ENCODE measurements around the gene SLC38A3.
A peak's percentile ranks its signal among the peaks of the same experiment; 100 is the strongest.
"Not testable (repeated sequence)": the region's sequence is repeated elsewhere in the genome, so short reads cannot be mapped to it uniquely, and the experiment has no call there.

The SLC38A3 gene

GRCh38 chr3:50205413-50206276 lies 574 bp downstream of the SLC38A3 start:
- Histone ChIP-seq H3K9me3 (ENCODE audit: control insufficient read depth, insufficient read depth, low read length) (no peaks in the 10 kb centered on the region), H3K4me1 (ENCODE audit: insufficient read depth, low read length) (peaks cover 7% of the 10 kb centered on the region; the same call in 1 of the 2 replicates), H3K9ac (ENCODE audit: low read depth, low read length) (peak overlapping the region; percentile 66; the same call in 1 of the 2 replicates), H3K36me3 (ENCODE audit: insufficient read depth, low read length) (no peaks in the 10 kb centered on the region)

DNA sequence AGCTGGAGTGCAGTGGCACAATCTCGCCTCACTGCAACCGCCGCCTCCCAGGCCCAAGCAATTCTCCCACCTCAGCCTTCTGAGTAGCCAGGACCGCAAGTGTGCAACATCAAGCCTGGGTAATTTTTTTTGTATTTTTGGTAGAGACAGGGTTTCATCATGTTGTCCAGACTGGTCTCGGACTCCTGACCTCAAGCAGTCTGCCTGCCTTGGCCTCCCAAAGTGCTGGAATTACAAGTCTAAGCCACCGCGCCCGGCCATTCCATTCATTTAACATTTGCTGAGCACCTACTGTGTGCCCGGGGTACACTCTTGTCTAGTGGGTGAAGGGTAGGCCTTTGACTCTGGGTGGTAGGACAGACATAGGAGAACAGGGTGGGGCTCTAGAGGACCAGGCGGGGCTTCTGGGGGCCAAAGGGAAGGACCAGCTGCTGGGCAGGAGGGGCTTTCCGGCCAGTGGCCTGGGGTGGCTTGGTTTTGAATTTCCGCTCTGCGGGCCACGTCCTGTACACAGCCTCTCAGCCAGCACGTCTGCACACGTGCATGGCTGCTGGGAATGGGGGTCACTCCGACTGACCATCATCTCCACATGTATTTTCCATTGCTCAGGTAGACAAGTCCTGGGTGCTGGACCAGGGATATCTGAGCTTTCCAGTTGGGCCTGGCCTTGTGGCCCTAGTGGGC lies 2.4 kb downstream of the SLC38A3 start:
- H3K9me3 ChIP-seq (ENCODE audit: control insufficient read depth, insufficient read depth, low read length): no peaks in the 10 kb centered on the region
- no peaks in the 10 kb centered on the region for H3K36me3 ChIP-seq (ENCODE audit: insufficient read depth, low read length)
- peaks cover 13% of the 10 kb centered on the region; the same call in 1 of the 2 replicates for H3K4me1 ChIP-seq (ENCODE audit: insufficient read depth, low read length)
- no peak overlapping the region for H3K9ac ChIP-seq (ENCODE audit: low read depth, low read length)

DNA sequence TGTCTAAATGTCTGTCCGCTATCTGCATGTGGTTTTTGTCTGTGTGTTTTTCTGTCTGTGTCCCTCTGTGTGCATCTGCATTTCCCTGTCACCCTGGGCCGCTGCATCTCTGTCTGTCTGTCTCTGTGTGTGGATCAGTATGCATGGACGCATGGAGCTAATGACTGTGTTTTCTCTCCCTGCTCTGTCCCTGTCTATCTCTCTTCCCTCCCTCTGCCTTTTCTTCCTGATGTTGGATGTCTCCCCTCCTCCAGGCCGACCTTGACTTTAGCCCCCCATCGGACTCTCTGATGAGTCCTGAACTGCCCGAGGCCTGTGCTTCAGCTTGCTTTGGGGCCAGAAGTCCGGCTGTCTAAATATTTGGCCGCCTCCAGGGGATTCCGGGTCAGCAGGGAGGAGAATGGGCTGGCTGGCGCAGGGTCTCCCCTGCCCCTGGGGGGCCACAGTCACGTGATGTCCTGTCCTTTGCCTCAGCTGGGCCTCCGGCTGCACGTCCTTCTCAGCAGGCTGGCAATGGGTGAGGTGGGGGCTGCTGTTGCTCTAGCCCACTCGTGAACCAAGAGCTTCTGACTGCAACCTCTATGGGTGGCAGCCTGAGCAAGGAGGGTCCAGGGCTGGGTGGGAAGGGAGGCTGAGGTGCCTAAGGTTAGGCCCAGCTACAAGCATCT lies 3.7 kb downstream of the SLC38A3 start:
- H3K36me3 ChIP-seq (ENCODE audit: insufficient read depth, low read length): no peaks in the 10 kb centered on the region
- H3K9ac ChIP-seq (ENCODE audit: low read depth, low read length): no peak overlapping the region
- H3K4me1 ChIP-seq (ENCODE audit: insufficient read depth, low read length): peaks cover 11% of the 10 kb centered on the region; the same call in 1 of the 2 replicates
- H3K9me3 ChIP-seq (ENCODE audit: control insufficient read depth, insufficient read depth, low read length): no peaks in the 10 kb centered on the region

- H3K9ac ChIP-seq (ENCODE audit: low read depth, low read length): no peak overlapping the region
- H3K4me1 ChIP-seq (ENCODE audit: insufficient read depth, low read length): peaks cover 11% of the 10 kb centered on the region; the same call in 1 of the 2 replicates
- H3K36me3 ChIP-seq (ENCODE audit: insufficient read depth, low read length): no peaks in the 10 kb centered on the region
- no peaks in the 10 kb centered on the region for H3K9me3 ChIP-seq (ENCODE audit: control insufficient read depth, insufficient read depth, low read length)
Observed at GRCh38 chr3:50210176-50210509, 5.1 kb downstream of the SLC38A3 start.

GRCh38 chr3:50210510-50211367 lies 5.7 kb downstream of the SLC38A3 start:
- Histone ChIP-seq H3K4me1 (ENCODE audit: insufficient read depth, low read length) (peaks cover 11% of the 10 kb centered on the region; the same call in 1 of the 2 replicates), H3K9ac (ENCODE audit: low read depth, low read length) (no peak overlapping the region), H3K9me3 (ENCODE audit: control insufficient read depth, insufficient read depth, low read length) (no peaks in the 10 kb centered on the region), H3K36me3 (ENCODE audit: insufficient read depth, low read length) (no peaks in the 10 kb centered on the region)

DNA sequence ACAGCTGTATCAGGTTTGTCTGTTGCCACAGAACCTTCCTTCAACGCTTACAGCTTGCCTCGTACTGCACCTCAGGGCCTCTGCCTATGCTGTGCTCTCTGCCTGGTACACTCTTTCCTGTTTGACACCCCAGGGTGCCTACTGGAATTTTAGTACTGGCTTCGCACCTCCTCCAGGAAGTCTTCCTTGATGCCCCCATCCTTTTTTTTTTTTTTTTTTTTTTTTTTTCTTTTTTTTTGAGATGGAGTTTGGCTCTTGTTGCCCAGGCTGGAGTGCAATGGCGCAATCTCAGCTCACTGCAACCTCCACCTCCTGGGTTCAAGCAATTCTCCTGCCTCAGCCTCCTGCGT lies 6.3 kb downstream of the SLC38A3 start:
- H3K9me3 ChIP-seq (ENCODE audit: control insufficient read depth, insufficient read depth, low read length); H3K9ac ChIP-seq (ENCODE audit: low read depth, low read length); H3K36me3 ChIP-seq (ENCODE audit: insufficient read depth, low read length): not testable (repeated sequence)
- H3K4me1 ChIP-seq (ENCODE audit: insufficient read depth, low read length): peaks cover 11% of the 10 kb centered on the region; the same call in 1 of the 2 replicates

DNA sequence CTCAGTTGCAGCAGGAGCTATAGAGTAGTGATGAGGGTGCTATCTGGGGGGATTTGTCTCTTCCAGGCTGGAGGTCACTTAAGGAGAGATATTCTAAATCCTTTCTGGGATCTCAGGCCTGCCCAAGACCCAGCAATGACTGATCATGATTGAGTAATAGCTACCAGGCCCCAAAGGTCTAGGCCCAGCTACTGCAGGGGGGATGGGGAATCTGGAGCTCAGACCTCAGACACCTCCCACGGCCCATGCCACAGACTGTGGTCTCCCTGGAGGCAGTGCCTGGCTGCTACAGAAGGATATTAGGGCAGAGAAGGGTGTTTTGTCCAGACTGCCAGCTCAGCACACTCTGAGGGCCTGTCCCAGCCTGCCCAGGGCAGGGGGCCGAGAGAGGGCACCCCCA lies 6.9 kb downstream of the SLC38A3 start:
- Histone ChIP-seq H3K9me3 (ENCODE audit: control insufficient read depth, insufficient read depth, low read length) (no peaks in the 10 kb centered on the region), H3K4me1 (ENCODE audit: insufficient read depth, low read length) (peaks cover 11% of the 10 kb centered on the region; the same call in 1 of the 2 replicates), H3K9ac (ENCODE audit: low read depth, low read length) (no peak overlapping the region)

DNA sequence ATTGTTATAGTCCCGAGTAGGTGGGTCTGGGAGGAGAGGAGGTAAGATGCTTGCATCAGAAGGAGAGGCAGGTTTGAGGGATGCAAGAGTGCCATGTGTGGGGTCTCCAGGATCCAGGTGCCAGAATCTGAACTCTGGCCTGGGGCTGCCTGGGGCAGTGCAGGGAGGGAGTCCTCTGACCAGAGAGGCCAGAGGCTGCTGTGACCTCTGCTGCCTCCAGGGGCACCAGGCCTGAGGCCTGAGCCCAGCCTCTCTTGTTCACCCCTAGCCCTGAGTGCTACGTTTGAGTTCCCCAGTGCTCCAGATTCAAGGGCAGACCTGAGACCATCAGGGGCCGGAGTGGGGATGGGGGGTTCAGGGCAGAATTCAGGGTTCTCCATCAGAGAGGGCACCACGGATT lies 7.4 kb downstream of the SLC38A3 start:
- Histone ChIP-seq H3K9me3 (ENCODE audit: control insufficient read depth, insufficient read depth, low read length) (no peaks in the 10 kb centered on the region), H3K36me3 (ENCODE audit: insufficient read depth, low read length) (no peaks in the 10 kb centered on the region), H3K9ac (ENCODE audit: low read depth, low read length) (no peak overlapping the region), H3K4me1 (ENCODE audit: insufficient read depth, low read length) (peaks cover 11% of the 10 kb centered on the region; the same call in 1 of the 2 replicates)

More for the DNA sequence above, 6.9 kb downstream of the SLC38A3 start:
- H3K36me3 ChIP-seq (ENCODE audit: insufficient read depth, low read length): no peaks in the 10 kb centered on the region

DNA sequence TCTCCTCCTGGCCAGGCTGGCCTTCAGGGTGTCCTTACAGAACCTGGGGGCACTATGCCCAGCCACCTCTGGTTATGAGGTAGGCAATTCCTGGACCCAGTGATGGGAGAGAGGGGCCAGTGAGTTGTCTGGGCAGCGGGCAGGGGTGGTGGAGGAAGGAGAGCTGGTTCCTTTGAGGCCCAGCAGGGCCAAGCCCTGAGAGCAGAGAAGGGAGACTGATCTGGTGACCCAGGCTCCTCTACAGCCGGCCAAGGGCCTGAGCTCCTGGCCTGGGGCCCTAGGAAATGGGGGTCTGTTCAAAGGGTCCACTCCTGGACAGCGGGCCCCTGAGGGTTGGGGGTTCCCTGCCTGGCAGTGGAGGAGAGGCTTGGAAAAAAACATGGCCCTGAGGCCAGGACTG lies 7.9 kb downstream of the SLC38A3 start:
- H3K9me3 ChIP-seq (ENCODE audit: control insufficient read depth, insufficient read depth, low read length): no peaks in the 10 kb centered on the region
- H3K36me3 ChIP-seq (ENCODE audit: insufficient read depth, low read length): no peaks in the 10 kb centered on the region
- peaks cover 11% of the 10 kb centered on the region; the same call in 1 of the 2 replicates for H3K4me1 ChIP-seq (ENCODE audit: insufficient read depth, low read length)
- H3K9ac ChIP-seq (ENCODE audit: low read depth, low read length): no peak overlapping the region

GRCh38 chr3:50213373-50213772 lies 8.3 kb downstream of the SLC38A3 start:
- Histone ChIP-seq H3K4me1 (ENCODE audit: insufficient read depth, low read length) (peaks cover 11% of the 10 kb centered on the region; the same call in 1 of the 2 replicates), H3K9me3 (ENCODE audit: control insufficient read depth, insufficient read depth, low read length) (no peaks in the 10 kb centered on the region), H3K36me3 (ENCODE audit: insufficient read depth, low read length) (no peaks in the 10 kb centered on the region), H3K9ac (ENCODE audit: low read depth, low read length) (no peak overlapping the region)

DNA sequence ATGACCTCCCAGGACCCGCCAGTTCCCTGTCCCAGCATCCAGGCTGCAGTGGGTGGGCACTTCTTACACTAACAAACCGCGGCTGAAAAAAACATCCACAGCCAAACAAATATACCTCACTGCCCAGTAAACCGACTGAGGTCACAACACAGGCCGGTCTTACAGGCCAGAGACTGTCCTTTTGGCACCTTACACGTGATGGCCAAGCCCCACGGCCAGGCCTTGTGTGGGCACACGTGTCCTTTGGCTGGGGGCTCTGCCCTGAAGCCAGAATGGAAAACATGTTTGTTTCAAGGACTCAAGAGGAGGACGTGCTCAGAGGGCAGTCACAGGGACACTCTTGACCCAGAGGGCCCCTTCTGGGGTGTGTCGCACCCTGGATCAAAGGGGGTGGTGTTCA lies 9.8 kb downstream of the SLC38A3 start:
- no peaks in the 10 kb centered on the region for H3K36me3 ChIP-seq (ENCODE audit: insufficient read depth, low read length)
- H3K4me1 ChIP-seq (ENCODE audit: insufficient read depth, low read length): peaks cover 11% of the 10 kb centered on the region; the same call in 1 of the 2 replicates
- H3K9me3 ChIP-seq (ENCODE audit: control insufficient read depth, insufficient read depth, low read length): no peaks in the 10 kb centered on the region
- no peak overlapping the region for H3K9ac ChIP-seq (ENCODE audit: low read depth, low read length)

DNA sequence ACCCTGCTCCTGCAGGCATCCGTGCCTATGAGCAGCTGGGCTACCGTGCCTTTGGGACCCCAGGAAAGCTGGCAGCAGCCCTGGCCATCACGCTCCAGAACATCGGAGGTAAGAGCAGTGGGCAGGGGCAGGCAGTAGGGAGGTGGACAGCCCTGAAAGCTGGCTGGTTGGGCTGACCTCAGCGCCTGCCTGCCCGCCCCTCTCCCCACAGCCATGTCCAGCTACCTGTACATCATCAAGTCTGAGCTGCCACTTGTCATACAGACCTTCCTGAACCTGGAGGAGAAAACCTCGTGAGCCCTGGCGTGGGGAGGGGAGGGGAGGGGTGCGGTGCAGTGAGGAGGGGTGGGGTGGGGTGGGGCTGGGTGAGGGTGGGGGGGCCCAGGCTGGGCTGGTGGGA lies 10.5 kb downstream of the SLC38A3 start:
- Histone ChIP-seq H3K9me3 (ENCODE audit: control insufficient read depth, insufficient read depth, low read length) (no peaks in the 10 kb centered on the region), H3K4me1 (ENCODE audit: insufficient read depth, low read length) (peaks cover 8% of the 10 kb centered on the region; the same call in 1 of the 2 replicates), H3K36me3 (ENCODE audit: insufficient read depth, low read length) (no peaks in the 10 kb centered on the region), H3K9ac (ENCODE audit: low read depth, low read length) (no peak overlapping the region)

DNA sequence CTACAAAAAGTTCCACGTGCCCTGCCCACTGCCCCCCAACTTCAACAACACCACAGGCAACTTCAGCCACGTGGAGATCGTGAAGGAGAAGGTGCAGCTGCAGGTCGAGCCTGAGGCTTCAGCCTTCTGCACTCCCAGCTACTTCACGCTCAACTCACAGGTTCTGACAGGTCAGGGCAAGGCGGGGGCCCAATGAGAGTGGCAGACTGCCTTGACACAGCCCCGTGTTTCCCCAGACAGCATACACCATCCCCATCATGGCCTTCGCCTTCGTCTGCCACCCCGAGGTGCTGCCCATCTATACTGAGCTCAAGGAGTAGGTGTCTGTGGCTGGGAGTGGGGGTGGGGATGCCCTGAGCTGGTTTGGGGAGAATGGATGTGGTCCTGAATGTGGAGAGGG lies 12.6 kb downstream of the SLC38A3 start:
- Histone ChIP-seq H3K9ac (ENCODE audit: low read depth, low read length) (no peak overlapping the region), H3K36me3 (ENCODE audit: insufficient read depth, low read length) (no peaks in the 10 kb centered on the region), H3K4me1 (ENCODE audit: insufficient read depth, low read length) (no peaks in the 10 kb centered on the region; the same call in 1 of the 2 replicates), H3K9me3 (ENCODE audit: control insufficient read depth, insufficient read depth, low read length) (no peaks in the 10 kb centered on the region)

GRCh38 chr3:50218448-50218847 lies 13.4 kb downstream of the SLC38A3 start:
- H3K4me1 ChIP-seq (ENCODE audit: insufficient read depth, low read length): no peaks in the 10 kb centered on the region; the same call in 1 of the 2 replicates

More at GRCh38 chr3:50218448-50218847, 13.4 kb downstream of the SLC38A3 start:
- no peak overlapping the region for H3K9ac ChIP-seq (ENCODE audit: low read depth, low read length)
- no peaks in the 10 kb centered on the region for H3K9me3 ChIP-seq (ENCODE audit: control insufficient read depth, insufficient read depth, low read length)
- H3K36me3 ChIP-seq (ENCODE audit: insufficient read depth, low read length): no peaks in the 10 kb centered on the region

Measured in ES-I3 (cell line).